OCI-LY7 (cell line): ENCODE measurements around the gene ADGRG6.

Experiments
- EZH2phosphoT487 ChIP-seq: fragments of 200-600 bp; sonication (generic); IDR thresholded peaks from 2 replicates; pipeline ENCODE4 v1.6.1; 2018; ENCODE audit warnings: low read depth, borderline replicate concordance, mild to moderate bottlenecking, mixed run types, antibody characterized with exemption, low read length, moderate library complexity, mixed read lengths
- TF ChIP-seq, protein P1 (sequence below): fragments of 200-600 bp; sonication (generic); conservative IDR thresholded peaks from 2 replicates; pipeline ENCODE4 v1.5.1; 2014; ENCODE audit warnings: mild to moderate bottlenecking, antibody characterized with exemption, low read length, moderate library complexity, mixed read lengths

DNA sequence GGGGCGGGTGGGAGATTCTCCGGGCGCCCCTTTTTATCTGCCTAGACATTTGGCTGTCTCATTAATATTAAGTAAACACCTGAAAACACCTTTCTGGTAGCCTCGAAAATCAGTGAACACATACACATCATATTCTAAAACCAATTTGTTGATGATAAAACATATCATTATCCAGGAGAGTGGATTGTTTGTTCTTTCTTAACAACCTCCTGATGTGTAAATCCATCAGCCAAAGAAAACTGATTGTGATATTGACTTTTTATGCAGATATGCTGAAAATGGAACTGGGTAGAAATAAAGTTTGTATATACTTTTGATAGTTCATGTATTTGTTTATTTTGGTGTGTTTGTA lies 75.7 kb downstream of the ADGRG6 start:
- TF ChIP-seq, protein P1, sequence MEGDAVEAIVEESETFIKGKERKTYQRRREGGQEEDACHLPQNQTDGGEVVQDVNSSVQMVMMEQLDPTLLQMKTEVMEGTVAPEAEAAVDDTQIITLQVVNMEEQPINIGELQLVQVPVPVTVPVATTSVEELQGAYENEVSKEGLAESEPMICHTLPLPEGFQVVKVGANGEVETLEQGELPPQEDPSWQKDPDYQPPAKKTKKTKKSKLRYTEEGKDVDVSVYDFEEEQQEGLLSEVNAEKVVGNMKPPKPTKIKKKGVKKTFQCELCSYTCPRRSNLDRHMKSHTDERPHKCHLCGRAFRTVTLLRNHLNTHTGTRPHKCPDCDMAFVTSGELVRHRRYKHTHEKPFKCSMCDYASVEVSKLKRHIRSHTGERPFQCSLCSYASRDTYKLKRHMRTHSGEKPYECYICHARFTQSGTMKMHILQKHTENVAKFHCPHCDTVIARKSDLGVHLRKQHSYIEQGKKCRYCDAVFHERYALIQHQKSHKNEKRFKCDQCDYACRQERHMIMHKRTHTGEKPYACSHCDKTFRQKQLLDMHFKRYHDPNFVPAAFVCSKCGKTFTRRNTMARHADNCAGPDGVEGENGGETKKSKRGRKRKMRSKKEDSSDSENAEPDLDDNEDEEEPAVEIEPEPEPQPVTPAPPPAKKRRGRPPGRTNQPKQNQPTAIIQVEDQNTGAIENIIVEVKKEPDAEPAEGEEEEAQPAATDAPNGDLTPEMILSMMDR: no peak
- no peak for TF ChIP-seq EZH2phosphoT487
